Measurements from ENCODE around the gene ESF1. TPM values are rescaled to one million over a fixed set of nuclear protein-coding genes. Genes with fewer than 3 reads are reported as not detected.

ESF1 gene
- total and polyA plus RNA-seq, 5 experiments from 2014 or later = 4.3 to 15.9 (median 6.9) TPM

GRCh38 chr20:13681248-13682125 lies 103.2 kb downstream of the ESF1 start:
- no peak overlapping the region for H3K4me3 Mint-ChIP-seq
- ATAC-seq (no peak), DNase-seq (no peak)
- POLR2A ChIA-PET = no interaction called here
- peaks cover 0 to 2% (median 0%) of the 10 kb centered on the region in 9 donors for H3K9me3 Mint-ChIP-seq
- peaks cover 2 to 28% (median 21%) of the 10 kb centered on the region in 5 donors for H3K27me3 Mint-ChIP-seq
- no peak overlapping the region for H3K27ac Mint-ChIP-seq
- peaks cover 0 to 14% (median 6%) of the 10 kb centered on the region in 4 donors for H3K4me1 Mint-ChIP-seq
- H3K36me3 Mint-ChIP-seq = no peaks in the 10 kb centered on the region

GRCh38 chr20:13678944-13679343 lies 105.8 kb downstream of the ESF1 start:
- H3K36me3 Mint-ChIP-seq = no peaks in the 10 kb centered on the region
- POLR2A ChIA-PET = no interaction called here
- H3K27ac Mint-ChIP-seq = peak overlapping the region in 1 of 10 donors; percentile 8
- no peak for ATAC-seq
- H3K4me3 Mint-ChIP-seq = no peak overlapping the region
- H3K4me1 Mint-ChIP-seq = peaks cover 0 to under 1% (median under 1%) of the 10 kb centered on the region in 4 donors
- H3K9me3 Mint-ChIP-seq = peaks cover 0 to 5% (median 0%) of the 10 kb centered on the region in 9 donors
- H3K27me3 Mint-ChIP-seq = peaks cover 2 to 15% (median 7%) of the 10 kb centered on the region in 5 donors
- no peak for DNase-seq

GRCh38 chr20:13677241-13677640 lies 107.5 kb downstream of the ESF1 start:
- POLR2A ChIA-PET = no interaction called here
- H3K27ac Mint-ChIP-seq = no peak overlapping the region
- no peak for ATAC-seq

GRCh38 chr20:13676682-13677081 lies 108.0 kb downstream of the ESF1 start:
- Mint-ChIP-seq H3K9me3 (peaks cover 0 to 5% (median 0%) of the 10 kb centered on the region in 9 donors), H3K4me3 (no peak overlapping the region), H3K27ac (no peak overlapping the region), H3K36me3 (no peaks in the 10 kb centered on the region), H3K4me1 (no peaks in the 10 kb centered on the region), H3K27me3 (peaks cover 3 to 14% (median 4%) of the 10 kb centered on the region in 5 donors)
- ATAC-seq (no peak), DNase-seq (no peak)
- POLR2A ChIA-PET = no interaction called here

More at GRCh38 chr20:13677241-13677640, 107.5 kb downstream of the ESF1 start:
- Mint-ChIP-seq H3K27me3 (peaks cover under 1 to 12% (median 3%) of the 10 kb centered on the region in 5 donors), H3K9me3 (peaks cover 0 to 5% (median 0%) of the 10 kb centered on the region in 9 donors), H3K4me1 (no peaks in the 10 kb centered on the region), H3K4me3 (no peak overlapping the region), H3K36me3 (no peaks in the 10 kb centered on the region)
- no peak for DNase-seq

- H3K36me3 Mint-ChIP-seq = no peaks in the 10 kb centered on the region
- DNase-seq (no peak), ATAC-seq (no peak)
- H3K4me3 Mint-ChIP-seq = no peak overlapping the region
- peaks cover 0 to 2% (median 0%) of the 10 kb centered on the region in 4 donors for H3K4me1 Mint-ChIP-seq
- POLR2A ChIA-PET = no interaction called here
- peaks cover 5 to 15% (median 11%) of the 10 kb centered on the region in 5 donors for H3K27me3 Mint-ChIP-seq
- no peak overlapping the region for H3K27ac Mint-ChIP-seq
- peaks cover 0 to 4% (median 0%) of the 10 kb centered on the region in 9 donors for H3K9me3 Mint-ChIP-seq
Measured at GRCh38 chr20:13672690-13673089, 112.0 kb downstream of the ESF1 start.

- POLR2A ChIA-PET = no interaction called here
- ATAC-seq = no peak
- Mint-ChIP-seq H3K27ac (no peak overlapping the region), H3K36me3 (no peaks in the 10 kb centered on the region), H3K4me1 (peaks cover 0 to 2% (median 0%) of the 10 kb centered on the region in 4 donors), H3K9me3 (peaks cover 0 to 4% (median 0%) of the 10 kb centered on the region in 9 donors), H3K4me3 (no peak overlapping the region), H3K27me3 (peaks cover 5 to 15% (median 11%) of the 10 kb centered on the region in 5 donors)
- DNase-seq = no peak
Measured at GRCh38 chr20:13671916-13672378, 112.8 kb downstream of the ESF1 start.

- H3K4me3 Mint-ChIP-seq = no peak overlapping the region
- H3K9me3 Mint-ChIP-seq = peaks cover 0 to 4% (median 0%) of the 10 kb centered on the region in 9 donors
- DNase-seq (no peak), ATAC-seq (no peak)
- peaks cover 5 to 15% (median 11%) of the 10 kb centered on the region in 5 donors for H3K27me3 Mint-ChIP-seq
- POLR2A ChIA-PET = no interaction called here
- no peaks in the 10 kb centered on the region for H3K36me3 Mint-ChIP-seq
- peaks cover 0 to 2% (median 0%) of the 10 kb centered on the region in 4 donors for H3K4me1 Mint-ChIP-seq
- H3K27ac Mint-ChIP-seq = no peak overlapping the region
Measured at GRCh38 chr20:13671512-13671911, 113.2 kb downstream of the ESF1 start.

- H3K27me3 Mint-ChIP-seq = peaks cover 5 to 15% (median 11%) of the 10 kb centered on the region in 5 donors
- H3K9me3 Mint-ChIP-seq = peaks cover 0 to 4% (median 0%) of the 10 kb centered on the region in 9 donors
- H3K4me1 Mint-ChIP-seq = peaks cover 0 to 2% (median 0%) of the 10 kb centered on the region in 4 donors
- H3K27ac Mint-ChIP-seq = peak overlapping the region in 1 of 10 donors; percentile 38
- POLR2A ChIA-PET = no interaction called here
- no peak overlapping the region for H3K4me3 Mint-ChIP-seq
- DNase-seq (no peak), ATAC-seq (no peak)
- H3K36me3 Mint-ChIP-seq = no peaks in the 10 kb centered on the region
Measured at GRCh38 chr20:13670160-13670559, 114.6 kb downstream of the ESF1 start.

GRCh38 chr20:13665709-13666395 lies 118.9 kb downstream of the ESF1 start:
- POLR2A ChIA-PET = no interaction called here
- no peak overlapping the region for H3K27ac Mint-ChIP-seq
- no peak overlapping the region for H3K4me3 Mint-ChIP-seq
- no peaks in the 10 kb centered on the region for H3K9me3 Mint-ChIP-seq
- H3K36me3 Mint-ChIP-seq = no peaks in the 10 kb centered on the region
- DNase-seq (no peak), ATAC-seq (no peak)
- peaks cover 0 to 2% (median 0%) of the 10 kb centered on the region in 4 donors for H3K4me1 Mint-ChIP-seq
- peaks cover 5 to 15% (median 11%) of the 10 kb centered on the region in 5 donors for H3K27me3 Mint-ChIP-seq

Other genes with a start within 250 kb of the ESF1 start
- gene TASP1, start 146.0 kb downstream of the ESF1 start, total RNA-seq = 10 to 100 TPM; 13.4 to 15.0 TPM
- gene TASP1, start 146.0 kb downstream of the ESF1 start, polyA plus RNA-seq = 10 to 100 TPM in 2 of 3 donors, 1 to 10 TPM in 1; 9.1 to 13.9 (median 12.2) TPM
- 10 to 100 TPM; 39.3 to 47.1 TPM for gene NDUFAF5, start 109 bp upstream of the ESF1 start, total RNA-seq
- 10 to 100 TPM in 1 of 3 donors, 1 to 10 TPM in 2; 3.1 to 10.1 (median 4.4) TPM for gene NDUFAF5, start 109 bp upstream of the ESF1 start, polyA plus RNA-seq
- not detected for gene SEL1L2, start 205.7 kb upstream of the ESF1 start, total RNA-seq
- gene SEL1L2, start 205.7 kb upstream of the ESF1 start, polyA plus RNA-seq = not detected
- 1 to 10 TPM in 1 of 2 experiments, under 1 TPM in 1; 0.60 to 1.1 TPM for gene MACROD2, start 210.6 kb upstream of the ESF1 start, total RNA-seq
- under 1 TPM in 1 of 3 donors, not detected in 2; 0.18 TPM for gene MACROD2, start 210.6 kb upstream of the ESF1 start, polyA plus RNA-seq

Data from naive thymus-derived CD8-positive, alpha-beta T cell (primary cell).